B cell (primary cell): ENCODE data around the gene TXNL1. TPM values are rescaled to one million over a fixed set of nuclear protein-coding genes. Genes with fewer than 3 reads are reported as not detected.
"Not testable (repeated sequence)": the region's sequence is repeated elsewhere in the genome, so short reads cannot be mapped to it uniquely, and the experiment has no call there.

Experiments
- ATAC-seq: fragments of 200-7000 bp; cut with Tn5 transposase; one replicate; pipeline ENCODE4 v1.10.0; 2021; ENCODE audit warnings: low read depth, mild to moderate bottlenecking, moderate number of reproducible peaks, moderate library complexity
- CTCF ChIA-PET: fragments of 350-600 bp; sonication (Branson Sonifier 250); formaldehyde crosslinking; loops from one replicate; lab custom pipeline; 2021; ENCODE audit warnings: antibody characterized with exemption, inconsistent platforms; lab: Charles Lee
- POLR2A ChIA-PET: fragments of 350-600 bp; sonication (Branson Sonifier 250); formaldehyde crosslinking; loops from one replicate; lab custom pipeline; 2021; ENCODE audit warnings: antibody characterized with exemption; lab: Charles Lee
- DNase-seq: peaks from one replicate; pipeline ENCODE4 v3.0.0; 2013
- H2AFZ ChIP-seq: 2 replicates; pipeline ENCODE4 v1.6.1; 2012; ENCODE audit warnings: mild to moderate bottlenecking, low read depth, low read length; ENCODE audit not compliant: insufficient read depth, poor library complexity, severe bottlenecking
- H3K27ac ChIP-seq, 2 donors: 1 replicate in 1 of 2; 2 replicates in 1 of 2; pipeline ENCODE4 v1.5.1; 2012 to 2013; ENCODE audit warnings: low read length in 2 of 2, mild to moderate bottlenecking in 2 of 2, moderate library complexity in 1 of 2
- H3K27me3 ChIP-seq, 4 experiments: fragments of 200-600 bp in 1 of 4; sonication (generic) in 1 of 4; replicated peaks in 1 of 4; 1 replicate in 2 of 4; 2 replicates in 2 of 4; pipeline versions ENCODE4 v1.6.1 to v1.7.0; 2013 to 2016; ENCODE audit warnings: low read length in 3 of 4, mild to moderate bottlenecking in 2 of 4, mixed read lengths in 1 of 4, moderate library complexity in 1 of 4; ENCODE audit not compliant: insufficient read depth in 4 of 4, control insufficient read depth in 3 of 4; ENCODE audit errors: control extremely low read depth in 1 of 4
- H3K36me3 ChIP-seq, 2 experiments: replicated peaks in 1 of 2; 1 replicate in 1 of 2; 2 replicates in 1 of 2; pipeline versions ENCODE4 v1.6.1 to v1.7.1; 2013; ENCODE audit warnings: low read length in 1 of 2; ENCODE audit not compliant: insufficient read depth in 2 of 2, control insufficient read depth in 1 of 2; ENCODE audit errors: control extremely low read depth in 1 of 2, extremely low read depth in 1 of 2
- H3K4me1 ChIP-seq, 2 donors: fragments of 200-600 bp in 1 of 2; sonication (generic) in 1 of 2; 1 replicate in 1 of 2; 2 replicates in 1 of 2; pipeline versions ENCODE4 v1.5.1 to v1.6.1; 2013 to 2017; ENCODE audit warnings: low read length in 2 of 2; ENCODE audit not compliant: control insufficient read depth in 2 of 2, insufficient read depth in 2 of 2
- H3K4me2 ChIP-seq: replicated peaks from 2 replicates; pipeline ENCODE3; 2012; ENCODE audit warnings: mild to moderate bottlenecking, low read depth, low read length; ENCODE audit not compliant: poor library complexity, severe bottlenecking
- H3K4me3 ChIP-seq, 5 experiments: fragments of 200-600 bp in 1 of 5; sonication (generic) in 1 of 5; 1 replicate in 3 of 5; 2 replicates in 2 of 5; pipeline versions ENCODE4 v1.5.1 to v1.7.0; 2011 to 2016; ENCODE audit warnings: low read length in 4 of 5, mild to moderate bottlenecking in 4 of 5, low read depth in 2 of 5, control low read depth in 1 of 5, moderate library complexity in 1 of 5; ENCODE audit not compliant: insufficient read depth in 1 of 5; ENCODE audit errors: control extremely low read depth in 1 of 5, extremely low read depth in 1 of 5
- H3K79me2 ChIP-seq: fragments of 200-600 bp; sonication (generic); one replicate; pipeline ENCODE4 v1.6.0; 2016; ENCODE audit warnings: low read length; ENCODE audit not compliant: control insufficient read depth, insufficient read depth
- H3K9ac ChIP-seq: fragments of 200-600 bp; sonication (generic); 2 replicates; pipeline ENCODE4 v1.6.1; 2017; ENCODE audit warnings: mild to moderate bottlenecking, low read length, moderate library complexity
- H3K9me3 ChIP-seq, 3 donors: one replicate each; pipeline versions ENCODE4 v1.6.1 to v1.7.1; 2013; ENCODE audit warnings: low read length in 2 of 3; ENCODE audit not compliant: control insufficient read depth in 2 of 3, insufficient read depth in 1 of 3; ENCODE audit errors: control extremely low read depth in 1 of 3
- H4K20me1 ChIP-seq: 2 replicates; pipeline ENCODE4 v1.6.0; 2012; ENCODE audit warnings: mild to moderate bottlenecking, low read length; ENCODE audit not compliant: insufficient read depth, control insufficient read depth, poor library complexity, severe bottlenecking
- H3K27ac Mint-ChIP-seq: one replicate; pipeline ENCODE4 v1.8.0; 2021; ENCODE audit warnings: mixed read lengths
- H3K27me3 Mint-ChIP-seq: one replicate; pipeline ENCODE4 v1.8.0; 2021; ENCODE audit warnings: mixed read lengths
- H3K4me1 Mint-ChIP-seq: one replicate; pipeline ENCODE4 v1.8.0; 2021; ENCODE audit warnings: mixed read lengths
- H3K4me3 Mint-ChIP-seq: one replicate; pipeline ENCODE4 v1.8.0; 2021; ENCODE audit warnings: mixed read lengths
- H3K9me3 Mint-ChIP-seq: one replicate; pipeline ENCODE4 v1.8.0; 2022; ENCODE audit warnings: mixed read lengths; ENCODE audit not compliant: insufficient read depth
- CTCF ChIP-seq: fragments of 200-600 bp; IDR thresholded peaks from one replicate; pipeline ENCODE4 v1.8.0; 2022; ENCODE audit warnings: antibody characterized with exemption, mild to moderate bottlenecking
- EZH2 ChIP-seq: IDR thresholded peaks from 2 replicates; pipeline ENCODE4 v1.6.1; 2012; ENCODE audit warnings: borderline replicate concordance, low read depth, mild to moderate bottlenecking, moderate library complexity, low read length; ENCODE audit not compliant: insufficient read depth, poor library complexity, severe bottlenecking
- WGBS: methylation state at CpG from one replicate; pipeline ENCODE4 v1.1.5; 2013; ENCODE audit warnings: missing lambda C conversion rate; ENCODE audit not compliant: insufficient coverage; 5-methylcytosine and 5-hydroxymethylcytosine counted together
- intact Hi-C: fragments of 100-400 bp; cut with micrococcal nuclease; formaldehyde crosslinking; loops from one replicate; pipeline ENCODE4 v1.10.0; 2022
- polyA plus RNA-seq: library from polyadenylated mRNA; depleted of rRNA; stranded (reverse); fragments of >200 nt; gene quantifications from 2 replicates; pipeline ENCODE4 v1.2.3, GENCODE V29; 2012
- total RNA-seq, 2 donors: library from RNA; stranded (reverse); fragments of 120-200 nt in 1 of 2; gene quantifications; 1 replicate in 1 of 2; 2 replicates in 1 of 2; pipeline versions ENCODE4 v1.2.3 to v1.2.4, GENCODE V29; 2013 to 2022

Gene TXNL1
- total and polyA plus RNA-seq, 2 donors (not counting 1 experiment from before 2014, with no cell fraction given): 20.2 to 45.4 TPM

- H3K36me3 ChIP-seq: no peaks in the 10 kb centered on the region
- Mint-ChIP-seq H3K4me1 (peaks cover 13% of the 10 kb centered on the region), H3K27ac (no peak overlapping the region), H3K9me3 (no peaks in the 10 kb centered on the region), H3K27me3 (no peaks in the 10 kb centered on the region), H3K4me3 (no peak overlapping the region)
- POLR2A ChIA-PET: no interaction called here
- no peak for TF ChIP-seq EZH2
- no peak for TF ChIP-seq CTCF
- H3K9ac ChIP-seq: no peak overlapping the region
- DNase-seq (no peak), ATAC-seq (no peak)
- CTCF ChIA-PET: no interaction called here
- WGBS: 100% methylated on average over 1 of the region's 2 CpGs
- H3K4me1 ChIP-seq: peaks cover 0 to 4% of the 10 kb centered on the region in 2 donors
- no peak overlapping the region for H2AFZ ChIP-seq
- no peaks in the 10 kb centered on the region for H3K27me3 ChIP-seq
- H3K4me3 ChIP-seq: no peak overlapping the region
- H4K20me1 ChIP-seq: no peaks in the 10 kb centered on the region
- H3K27ac ChIP-seq: no peak overlapping the region
- intact Hi-C loops: loop anchor here (10.0 kb wide), 2 partner anchors 967 to 1177 kb away; partner anchors contain the start of gene NARS1
- H3K9me3 ChIP-seq: peaks cover 0 to 3% (median 0%) of the 10 kb centered on the region in 3 donors
- H3K79me2 ChIP-seq: peaks cover 94% of the 10 kb centered on the region
- H3K4me2 ChIP-seq: no peak overlapping the region
Observed at GRCh38 chr18:56658261-56658660, 19.9 kb upstream of the TXNL1 start.

GRCh38 chr18:56654280-56654679 is 15.9 kb upstream of the TXNL1 start:
- Histone ChIP-seq H3K79me2 (peaks cover 67% of the 10 kb centered on the region), H3K4me1 (peaks cover 19 to 26% of the 10 kb centered on the region in 2 donors)
- H3K4me3 ChIP-seq, H3K27ac Mint-ChIP-seq, H3K27me3 ChIP-seq, POLR2A ChIA-PET, H3K4me3 Mint-ChIP-seq, H3K36me3 ChIP-seq, DNase-seq, H3K27ac ChIP-seq, ATAC-seq, H3K9ac ChIP-seq, H4K20me1 ChIP-seq, H3K9me3 ChIP-seq, CTCF ChIA-PET, H3K4me2 ChIP-seq, H2AFZ ChIP-seq, H3K27me3 Mint-ChIP-seq, H3K9me3 Mint-ChIP-seq: not testable (repeated sequence)
- peaks cover 38% of the 10 kb centered on the region for H3K4me1 Mint-ChIP-seq
- intact Hi-C loops: loop anchor here (5.0 to 10.0 kb wide), 4 partner anchors 933 to 1332 kb away; partner anchors contain the start of genes FECH and NARS1
- WGBS: 100% methylated on average over 4 of the region's 7 CpGs
